Activated CD4-positive, alpha-beta T cell treated with anti-CD3 and anti-CD28 coated beads for 1 hour (primary cell): ENCODE results near the gene STARD13.
"Not testable (repeated sequence)": the region's sequence is repeated elsewhere in the genome, so short reads cannot be mapped to it uniquely, and the experiment has no call there.

Source experiments
- DNase-seq: peaks from one replicate; pipeline ENCODE4 v3.0.0-alpha.2; 2020

STARD13 gene

GRCh38 chr13:33191425-33192210 is 93.9 kb downstream of the STARD13 start:
- DNase-seq: no peak

GRCh38 chr13:33189470-33189869 is 96.1 kb downstream of the STARD13 start:
- no peak for DNase-seq

- no peak for DNase-seq
Observed at GRCh38 chr13:33188093-33188882, 97.3 kb downstream of the STARD13 start.

GRCh38 chr13:33186861-33187291 is 98.7 kb downstream of the STARD13 start:
- DNase-seq: no peak

GRCh38 chr13:33185853-33186252 is 99.7 kb downstream of the STARD13 start:
- DNase-seq: no peak

GRCh38 chr13:33184530-33184929 is 101.0 kb downstream of the STARD13 start:
- DNase-seq: no peak

- no peak for DNase-seq
Observed at GRCh38 chr13:33184112-33184490, 101.5 kb downstream of the STARD13 start.

- no peak for DNase-seq
Observed at GRCh38 chr13:33183431-33184111, 102.0 kb downstream of the STARD13 start.

- no peak for DNase-seq
Observed at GRCh38 chr13:33182729-33183128, 102.8 kb downstream of the STARD13 start.

GRCh38 chr13:33181264-33181663 is 104.3 kb downstream of the STARD13 start:
- no peak for DNase-seq

- no peak for DNase-seq
Observed at GRCh38 chr13:33180122-33180804, 105.3 kb downstream of the STARD13 start.

- no peak for DNase-seq
Observed at GRCh38 chr13:33179463-33179862, 106.1 kb downstream of the STARD13 start.

- no peak for DNase-seq
Observed at GRCh38 chr13:33178209-33178840, 107.2 kb downstream of the STARD13 start.

GRCh38 chr13:33177340-33178208 is 108.0 kb downstream of the STARD13 start:
- not testable (repeated sequence) for DNase-seq

- no peak for DNase-seq
Observed at GRCh38 chr13:33176526-33176925, 109.0 kb downstream of the STARD13 start.

- no peak for DNase-seq
Observed at GRCh38 chr13:33175991-33176390, 109.6 kb downstream of the STARD13 start.

- no peak for DNase-seq
Observed at GRCh38 chr13:33174931-33175330, 110.6 kb downstream of the STARD13 start.

- DNase-seq: no peak
Observed at GRCh38 chr13:33174491-33174890, 111.1 kb downstream of the STARD13 start.

- no peak for DNase-seq
Observed at GRCh38 chr13:33172911-33173310, 112.6 kb downstream of the STARD13 start.

- DNase-seq: no peak
Observed at GRCh38 chr13:33172400-33172799, 113.2 kb downstream of the STARD13 start.

GRCh38 chr13:33169273-33169980 is 116.1 kb downstream of the STARD13 start:
- no peak for DNase-seq
